ENCODE measurements around the gene NFATC1.

Gene NFATC1

DNA sequence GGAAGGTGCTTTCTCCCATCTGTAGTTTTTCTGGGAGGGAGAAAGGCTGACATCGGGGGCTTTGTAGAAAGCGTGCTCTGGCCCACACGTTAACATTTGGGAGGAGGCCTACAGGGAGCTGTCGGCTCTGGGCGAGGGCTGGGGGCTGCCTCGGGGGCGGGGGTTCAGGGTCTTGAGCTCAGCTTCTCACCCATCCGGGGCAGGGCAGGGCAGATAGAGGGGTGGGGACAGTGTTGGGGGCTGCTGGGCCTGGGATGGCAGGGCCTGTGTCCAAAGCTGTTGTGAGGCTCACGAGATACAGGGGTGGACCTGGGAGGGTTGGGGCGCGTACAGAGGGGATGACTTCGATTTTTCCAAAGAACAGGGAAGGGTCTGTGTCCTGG is 27.0 kb downstream of the NFATC1 start:
- Histone ChIP-seq H3K4me3 (ENCODE audit: low read depth in 1 of 2, low read length in 2 of 2) (no peak overlapping the region), H3K36me3 (ENCODE audit: insufficient read depth, low read length) (peaks cover 16% of the 10 kb centered on the region), H2AFZ (ENCODE audit: low read depth, low read length) (no peak overlapping the region), H3K4me2 (ENCODE audit: insufficient read depth, low read length) (no peak overlapping the region), H3K9ac (ENCODE audit: low read depth, low read length) (no peak overlapping the region), H3K79me2 (ENCODE audit: insufficient read depth, low read length) (peaks cover 3% of the 10 kb centered on the region; the same call in 1 of the 2 replicates), H3K9me3 (ENCODE audit: insufficient read depth, low read length, severe bottlenecking) (no peaks in the 10 kb centered on the region), H4K20me1 (ENCODE audit: insufficient read depth, low read length) (peaks cover 25% of the 10 kb centered on the region), H3K4me1 (ENCODE audit: insufficient read depth, low read length) (no peaks in the 10 kb centered on the region), H3K27me3 (ENCODE audit: insufficient read depth, low read length, poor library complexity) (no peaks in the 10 kb centered on the region), H3K27ac (ENCODE audit: low read length) (no peak overlapping the region)
- TF ChIP-seq EZH2 (IDR thresholded peaks at IDR 0.05; ENCODE audit: borderline replicate concordance, low read depth, low read length, severe bottlenecking), result no peak
- TF ChIP-seq, protein P1, sequence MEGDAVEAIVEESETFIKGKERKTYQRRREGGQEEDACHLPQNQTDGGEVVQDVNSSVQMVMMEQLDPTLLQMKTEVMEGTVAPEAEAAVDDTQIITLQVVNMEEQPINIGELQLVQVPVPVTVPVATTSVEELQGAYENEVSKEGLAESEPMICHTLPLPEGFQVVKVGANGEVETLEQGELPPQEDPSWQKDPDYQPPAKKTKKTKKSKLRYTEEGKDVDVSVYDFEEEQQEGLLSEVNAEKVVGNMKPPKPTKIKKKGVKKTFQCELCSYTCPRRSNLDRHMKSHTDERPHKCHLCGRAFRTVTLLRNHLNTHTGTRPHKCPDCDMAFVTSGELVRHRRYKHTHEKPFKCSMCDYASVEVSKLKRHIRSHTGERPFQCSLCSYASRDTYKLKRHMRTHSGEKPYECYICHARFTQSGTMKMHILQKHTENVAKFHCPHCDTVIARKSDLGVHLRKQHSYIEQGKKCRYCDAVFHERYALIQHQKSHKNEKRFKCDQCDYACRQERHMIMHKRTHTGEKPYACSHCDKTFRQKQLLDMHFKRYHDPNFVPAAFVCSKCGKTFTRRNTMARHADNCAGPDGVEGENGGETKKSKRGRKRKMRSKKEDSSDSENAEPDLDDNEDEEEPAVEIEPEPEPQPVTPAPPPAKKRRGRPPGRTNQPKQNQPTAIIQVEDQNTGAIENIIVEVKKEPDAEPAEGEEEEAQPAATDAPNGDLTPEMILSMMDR (IDR thresholded peaks at IDR 0.05; ENCODE audit: borderline replicate concordance, extremely low read depth, low read length, poor library complexity, severe bottlenecking), result no peak
- DNase-seq, result no peak
- no peak for ATAC-seq (ENCODE audit: insufficient read depth, low read depth)

DNA sequence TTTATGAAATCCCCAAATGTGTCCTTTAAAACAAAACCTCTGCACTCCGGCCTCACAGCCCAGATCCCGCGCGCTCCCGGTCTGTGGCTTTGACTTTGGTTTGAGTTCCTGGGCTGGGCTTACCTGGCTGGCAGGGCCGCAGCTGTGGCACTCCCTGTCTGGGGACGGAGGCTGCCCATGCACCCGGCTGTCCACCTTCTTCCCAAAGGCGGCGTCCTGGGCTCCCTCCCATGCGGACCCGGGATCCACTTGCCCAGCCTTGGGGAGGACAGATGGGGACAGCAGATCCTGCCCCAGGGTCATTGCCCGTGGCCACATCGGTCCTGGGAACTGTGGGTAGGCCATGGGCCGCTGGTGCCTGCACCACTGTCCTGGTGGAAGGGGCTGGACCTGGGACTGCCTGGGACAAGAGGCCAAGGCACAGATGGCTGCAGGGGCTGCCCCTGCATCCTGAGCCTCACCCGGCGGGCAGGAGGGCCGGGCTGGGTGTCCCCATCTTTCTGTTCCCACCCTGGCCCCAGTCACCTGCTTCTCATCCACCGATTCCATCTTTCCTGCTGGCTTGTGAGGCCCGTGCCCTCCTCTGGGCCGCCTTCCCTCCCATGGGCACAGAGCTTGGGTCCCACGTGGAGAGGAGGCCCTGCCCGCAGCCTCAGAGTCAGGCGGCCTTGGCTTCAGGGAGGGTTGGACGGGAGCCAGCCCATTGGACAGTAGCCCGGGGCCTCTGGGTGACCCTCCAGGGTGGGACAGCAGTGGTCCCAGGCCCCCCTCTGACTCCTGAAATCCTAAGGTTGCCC is 27.7 kb downstream of the NFATC1 start:
- Histone ChIP-seq H3K79me2 (ENCODE audit: insufficient read depth, low read length) (peaks cover 3% of the 10 kb centered on the region; the same call in 1 of the 2 replicates), H4K20me1 (ENCODE audit: insufficient read depth, low read length) (peaks cover 20% of the 10 kb centered on the region), H3K4me3 (ENCODE audit: low read depth in 1 of 2, low read length in 2 of 2) (no peak overlapping the region), H3K27me3 (ENCODE audit: insufficient read depth, low read length, poor library complexity) (no peaks in the 10 kb centered on the region), H3K36me3 (ENCODE audit: insufficient read depth, low read length) (peaks cover 16% of the 10 kb centered on the region), H3K9ac (ENCODE audit: low read depth, low read length) (no peak overlapping the region), H3K4me2 (ENCODE audit: insufficient read depth, low read length) (no peak overlapping the region), H3K27ac (ENCODE audit: low read length) (no peak overlapping the region), H3K9me3 (ENCODE audit: insufficient read depth, low read length, severe bottlenecking) (no peaks in the 10 kb centered on the region), H2AFZ (ENCODE audit: low read depth, low read length) (no peak overlapping the region), H3K4me1 (ENCODE audit: insufficient read depth, low read length) (no peaks in the 10 kb centered on the region)
- ATAC-seq (ENCODE audit: insufficient read depth, low read depth) (no peak), DNase-seq (no peak)
- TF ChIP-seq, protein P1 (IDR thresholded peaks at IDR 0.05; ENCODE audit: borderline replicate concordance, extremely low read depth, low read length, poor library complexity, severe bottlenecking), result no peak
- no peak for TF ChIP-seq EZH2 (IDR thresholded peaks at IDR 0.05; ENCODE audit: borderline replicate concordance, low read depth, low read length, severe bottlenecking)

DNA sequence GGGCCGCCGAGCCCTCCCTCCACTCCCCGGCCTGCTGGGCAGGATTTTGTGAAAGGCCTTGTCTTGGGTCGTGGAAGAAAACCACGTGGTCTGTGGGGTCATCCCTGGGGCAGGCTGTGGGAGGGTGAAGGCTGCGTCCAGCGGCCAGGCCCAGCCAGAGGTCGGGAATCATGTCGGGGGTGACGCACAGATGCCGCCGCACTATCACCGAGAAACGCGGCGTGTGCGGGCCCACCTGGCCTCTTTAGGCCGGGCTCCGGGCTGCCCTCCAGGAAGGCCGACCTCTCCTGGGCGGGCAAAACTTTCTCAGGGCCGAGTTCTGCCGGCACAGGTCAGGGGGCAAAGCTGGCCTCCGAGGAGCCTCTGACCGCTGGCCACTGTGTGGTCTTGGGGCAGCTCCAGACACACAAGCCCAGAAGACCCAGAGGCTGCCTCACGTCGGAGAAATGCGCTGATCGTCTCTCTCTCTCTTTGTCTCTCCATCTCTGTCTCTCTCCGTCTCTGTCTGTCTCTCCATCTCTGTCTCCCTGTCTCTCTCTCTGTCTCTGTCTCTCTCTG is 28.4 kb downstream of the NFATC1 start:
- H3K36me3 ChIP-seq (ENCODE audit: insufficient read depth, low read length), result peaks cover 16% of the 10 kb centered on the region
- no peak overlapping the region for H3K4me2 ChIP-seq (ENCODE audit: insufficient read depth, low read length)
- no peak overlapping the region for H3K9ac ChIP-seq (ENCODE audit: low read depth, low read length)
- no peak overlapping the region for H3K4me3 ChIP-seq (ENCODE audit: low read depth in 1 of 2, low read length in 2 of 2)
- H3K4me1 ChIP-seq (ENCODE audit: insufficient read depth, low read length), result no peaks in the 10 kb centered on the region
- H3K9me3 ChIP-seq (ENCODE audit: insufficient read depth, low read length, severe bottlenecking), result no peaks in the 10 kb centered on the region
- H3K27me3 ChIP-seq (ENCODE audit: insufficient read depth, low read length, poor library complexity), result no peaks in the 10 kb centered on the region
- no peak for ATAC-seq (ENCODE audit: insufficient read depth, low read depth)
- TF ChIP-seq, protein P1 (IDR thresholded peaks at IDR 0.05; ENCODE audit: borderline replicate concordance, extremely low read depth, low read length, poor library complexity, severe bottlenecking), result no peak
- no peak for TF ChIP-seq EZH2 (IDR thresholded peaks at IDR 0.05; ENCODE audit: borderline replicate concordance, low read depth, low read length, severe bottlenecking)
- no peak overlapping the region for H3K27ac ChIP-seq (ENCODE audit: low read length)
- DNase-seq, result no peak
- H3K79me2 ChIP-seq (ENCODE audit: insufficient read depth, low read length), result peaks cover 3% of the 10 kb centered on the region; the same call in 1 of the 2 replicates
- peaks cover 15% of the 10 kb centered on the region for H4K20me1 ChIP-seq (ENCODE audit: insufficient read depth, low read length)
- H2AFZ ChIP-seq (ENCODE audit: low read depth, low read length), result no peak overlapping the region

Measured in DND-41 (cell line).